ENCODE results near the gene ENOSF1.

Gene ENOSF1

DNA sequence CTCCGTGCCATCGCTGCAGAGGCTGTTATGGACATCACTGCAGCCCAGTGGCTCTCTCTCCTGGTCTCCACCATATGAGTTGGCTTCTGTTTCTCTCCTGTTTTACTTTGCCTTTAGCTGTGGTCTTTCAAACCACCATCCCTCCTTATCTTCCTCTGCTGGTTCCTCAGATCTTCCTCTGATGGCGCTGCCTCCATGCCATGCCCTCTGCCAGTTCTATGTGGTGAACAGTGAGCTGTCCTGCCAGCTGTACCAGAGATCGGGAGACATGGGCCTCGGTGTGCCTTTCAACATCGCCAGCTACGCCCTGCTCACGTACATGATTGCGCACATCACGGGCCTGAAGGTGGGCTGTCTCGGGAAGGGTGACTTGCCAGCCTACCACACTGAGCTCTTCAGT is 41.9 kb downstream of the ENOSF1 start:
- Mint-ChIP-seq H3K4me3 (no peak overlapping the region), H3K9me3 (ENCODE audit: low read depth) (peaks cover 4% of the 10 kb centered on the region), H3K4me1 (ENCODE audit: low read depth) (no peaks in the 10 kb centered on the region), H3K27ac (no peak overlapping the region), H3K27me3 (no peaks in the 10 kb centered on the region), H3K36me3 (peaks cover 24% of the 10 kb centered on the region)

DNA sequence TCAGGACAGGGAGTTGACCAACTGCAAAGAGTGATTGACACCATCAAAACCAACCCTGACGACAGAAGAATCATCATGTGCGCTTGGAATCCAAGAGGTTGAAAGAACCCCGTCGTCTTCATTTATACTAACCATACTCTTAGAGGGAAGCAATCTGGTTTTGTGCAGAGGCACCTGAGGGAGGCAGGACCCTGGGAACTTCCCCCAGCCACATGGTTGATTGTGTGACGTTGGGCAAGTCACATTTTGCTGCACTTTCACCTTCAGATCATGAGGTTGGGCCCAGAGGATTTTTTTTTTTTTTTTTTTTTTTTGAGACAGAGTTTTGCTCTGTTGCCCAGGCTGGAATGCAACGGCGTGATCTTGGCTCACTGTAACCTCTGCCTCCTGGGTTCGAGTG is 43.4 kb downstream of the ENOSF1 start:
- H3K27me3 Mint-ChIP-seq, result no peaks in the 10 kb centered on the region
- H3K9me3 Mint-ChIP-seq (ENCODE audit: low read depth), result peaks cover 4% of the 10 kb centered on the region
- H3K36me3 Mint-ChIP-seq, result peaks cover 24% of the 10 kb centered on the region
- H3K4me3 Mint-ChIP-seq, result no peak overlapping the region
- H3K4me1 Mint-ChIP-seq (ENCODE audit: low read depth), result no peaks in the 10 kb centered on the region
- no peak overlapping the region for H3K27ac Mint-ChIP-seq

DNA sequence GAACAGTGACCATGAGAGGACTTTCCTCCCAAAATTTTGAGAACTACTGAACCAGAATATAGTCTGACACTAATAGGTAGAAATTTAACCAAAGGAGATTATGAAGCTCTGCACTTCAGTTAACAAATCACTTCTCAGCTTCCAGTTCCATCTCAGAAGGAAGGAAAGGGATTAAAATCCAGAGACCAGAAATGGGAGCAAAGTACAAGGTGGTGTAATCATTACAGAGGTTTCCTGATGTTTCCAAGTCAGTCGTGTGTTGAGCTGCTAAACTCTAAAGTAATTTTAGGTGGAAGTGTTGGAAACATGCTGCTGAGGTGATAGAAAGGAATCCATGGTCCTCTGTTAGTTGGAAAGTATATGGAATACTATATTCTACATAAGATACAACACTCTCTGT is 44.2 kb downstream of the ENOSF1 start:
- H3K27me3 Mint-ChIP-seq, result no peaks in the 10 kb centered on the region
- peaks cover 24% of the 10 kb centered on the region for H3K36me3 Mint-ChIP-seq
- no peaks in the 10 kb centered on the region for H3K4me1 Mint-ChIP-seq (ENCODE audit: low read depth)
- peaks cover 4% of the 10 kb centered on the region for H3K9me3 Mint-ChIP-seq (ENCODE audit: low read depth)
- H3K4me3 Mint-ChIP-seq, result no peak overlapping the region
- H3K27ac Mint-ChIP-seq, result no peak overlapping the region

DNA sequence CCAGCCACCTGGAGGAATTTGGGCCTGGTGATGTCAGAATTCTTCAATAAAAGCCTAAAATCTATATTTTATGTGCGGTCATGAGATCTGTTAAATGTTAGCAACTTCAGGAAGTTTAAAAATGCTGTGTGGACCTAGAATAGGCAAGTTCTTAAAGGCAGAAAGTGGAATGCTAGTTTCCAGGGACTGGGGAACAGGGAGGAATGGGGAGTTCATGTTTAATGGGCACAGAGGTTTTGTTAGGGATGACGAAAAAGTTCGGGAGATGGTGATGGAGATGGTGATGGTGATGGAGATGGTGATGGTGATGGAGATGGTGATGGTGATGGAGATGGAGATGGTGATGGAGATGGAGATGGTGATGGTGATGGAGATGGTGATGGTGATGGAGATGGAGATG is 45.8 kb downstream of the ENOSF1 start:
- Mint-ChIP-seq H3K4me1 (ENCODE audit: low read depth) (no peaks in the 10 kb centered on the region), H3K36me3 (peaks cover 22% of the 10 kb centered on the region), H3K4me3 (no peak overlapping the region), H3K9me3 (ENCODE audit: low read depth) (peaks cover 4% of the 10 kb centered on the region), H3K27me3 (no peaks in the 10 kb centered on the region), H3K27ac (no peak overlapping the region)

DNA sequence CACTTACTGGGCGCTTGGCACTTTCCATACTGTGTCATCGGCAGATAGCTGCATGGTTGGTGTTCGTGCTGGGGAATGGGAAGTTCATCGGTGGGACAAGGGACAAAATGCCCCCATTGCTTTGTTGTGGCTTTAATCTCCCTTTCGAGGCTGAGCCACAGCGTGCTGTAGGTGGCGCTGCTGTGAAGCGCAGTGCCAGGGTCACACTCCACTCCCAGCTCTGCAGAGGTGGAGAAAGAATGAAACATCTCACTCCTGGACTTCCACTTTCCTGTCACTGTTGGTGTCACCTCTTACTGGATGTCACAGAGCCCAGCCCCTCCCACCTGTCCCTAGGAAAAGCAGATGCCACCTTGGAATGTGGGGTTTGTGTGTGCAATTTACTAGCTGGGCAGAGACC is 46.3 kb downstream of the ENOSF1 start:
- Mint-ChIP-seq H3K9me3 (ENCODE audit: low read depth) (peaks cover 4% of the 10 kb centered on the region), H3K27me3 (no peaks in the 10 kb centered on the region), H3K27ac (no peak overlapping the region), H3K4me3 (no peak overlapping the region), H3K36me3 (peaks cover 18% of the 10 kb centered on the region), H3K4me1 (ENCODE audit: low read depth) (no peaks in the 10 kb centered on the region)

DNA sequence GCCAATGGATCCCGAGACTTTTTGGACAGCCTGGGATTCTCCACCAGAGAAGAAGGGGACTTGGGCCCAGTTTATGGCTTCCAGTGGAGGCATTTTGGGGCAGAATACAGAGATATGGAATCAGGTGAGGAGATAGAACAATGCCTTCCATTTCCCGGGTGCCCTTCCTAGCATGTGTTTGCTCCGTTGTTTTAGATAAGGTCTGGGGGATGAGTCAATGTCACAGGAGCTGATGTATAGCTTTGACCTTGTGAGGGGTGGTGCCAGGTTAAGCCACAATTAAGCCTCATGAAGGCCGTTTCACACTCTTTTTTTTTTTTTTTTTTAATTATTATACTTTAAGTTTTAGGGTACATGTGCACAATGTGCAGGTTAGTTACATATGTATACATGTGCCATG is 50.2 kb downstream of the ENOSF1 start:
- Mint-ChIP-seq H3K4me3 (no peak overlapping the region), H3K36me3 (peaks cover 8% of the 10 kb centered on the region), H3K27me3 (peaks cover 13% of the 10 kb centered on the region), H3K9me3 (ENCODE audit: low read depth) (no peaks in the 10 kb centered on the region), H3K27ac (no peak overlapping the region), H3K4me1 (ENCODE audit: low read depth) (peaks cover 8% of the 10 kb centered on the region)

DNA sequence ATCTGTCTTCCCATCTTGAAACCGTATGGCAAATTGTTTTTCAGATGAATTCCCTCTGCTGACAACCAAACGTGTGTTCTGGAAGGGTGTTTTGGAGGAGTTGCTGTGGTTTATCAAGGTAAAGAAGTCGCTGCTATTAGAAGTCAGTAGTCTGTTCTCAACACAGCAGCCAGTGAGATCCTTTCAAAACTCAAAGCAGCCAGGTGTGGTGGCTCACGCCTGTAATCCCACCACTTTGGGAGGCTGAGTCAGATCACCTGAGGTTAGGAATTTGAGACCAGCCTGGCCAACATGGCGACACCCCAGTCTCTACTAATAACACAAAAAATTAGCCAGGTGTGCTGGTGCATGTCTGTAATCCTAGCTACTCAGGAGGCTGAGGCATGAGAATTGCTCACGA is 52.8 kb downstream of the ENOSF1 start:
- H3K4me1 Mint-ChIP-seq (ENCODE audit: low read depth), result peaks cover 11% of the 10 kb centered on the region
- H3K9me3 Mint-ChIP-seq (ENCODE audit: low read depth), result no peaks in the 10 kb centered on the region
- peaks cover 8% of the 10 kb centered on the region for H3K36me3 Mint-ChIP-seq
- H3K27me3 Mint-ChIP-seq, result peaks cover 21% of the 10 kb centered on the region
- peak overlapping the region; percentile 91 for H3K4me3 Mint-ChIP-seq
- H3K27ac Mint-ChIP-seq, result no peak overlapping the region

DNA sequence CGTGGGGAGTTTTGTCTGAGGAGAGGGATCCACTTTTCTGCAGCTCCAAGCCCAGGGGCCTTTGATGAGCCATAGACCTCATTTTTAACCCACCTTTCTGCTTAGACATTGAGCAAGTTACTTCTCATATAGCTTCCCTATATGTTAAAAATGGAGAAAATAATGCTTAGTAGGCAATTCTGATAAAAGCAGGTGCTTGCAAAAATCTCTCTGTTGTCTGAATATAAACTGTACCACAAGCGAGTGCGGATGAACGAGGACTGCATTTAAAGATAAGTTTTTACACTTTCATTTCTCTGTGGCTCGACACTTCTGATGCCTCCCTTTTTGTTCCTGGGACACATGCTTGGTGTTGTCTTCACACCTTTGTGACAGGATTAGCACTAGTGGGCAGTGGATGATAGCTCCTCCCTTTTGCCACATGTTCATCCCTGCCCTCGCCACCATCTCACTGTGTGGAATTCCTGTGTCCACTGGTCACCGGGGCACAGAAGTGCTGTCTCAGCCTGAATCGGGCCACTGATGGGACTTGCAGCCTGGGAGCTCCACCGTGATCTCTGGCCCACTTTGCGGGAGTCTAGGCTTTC is 53.4 kb downstream of the ENOSF1 start:
- Mint-ChIP-seq H3K4me1 (ENCODE audit: low read depth) (peaks cover 11% of the 10 kb centered on the region), H3K27ac (peak overlapping the region; percentile 28), H3K27me3 (peaks cover 22% of the 10 kb centered on the region), H3K36me3 (peaks cover 8% of the 10 kb centered on the region), H3K4me3 (peak overlapping the region; percentile 91), H3K9me3 (ENCODE audit: low read depth) (no peaks in the 10 kb centered on the region)

DNA sequence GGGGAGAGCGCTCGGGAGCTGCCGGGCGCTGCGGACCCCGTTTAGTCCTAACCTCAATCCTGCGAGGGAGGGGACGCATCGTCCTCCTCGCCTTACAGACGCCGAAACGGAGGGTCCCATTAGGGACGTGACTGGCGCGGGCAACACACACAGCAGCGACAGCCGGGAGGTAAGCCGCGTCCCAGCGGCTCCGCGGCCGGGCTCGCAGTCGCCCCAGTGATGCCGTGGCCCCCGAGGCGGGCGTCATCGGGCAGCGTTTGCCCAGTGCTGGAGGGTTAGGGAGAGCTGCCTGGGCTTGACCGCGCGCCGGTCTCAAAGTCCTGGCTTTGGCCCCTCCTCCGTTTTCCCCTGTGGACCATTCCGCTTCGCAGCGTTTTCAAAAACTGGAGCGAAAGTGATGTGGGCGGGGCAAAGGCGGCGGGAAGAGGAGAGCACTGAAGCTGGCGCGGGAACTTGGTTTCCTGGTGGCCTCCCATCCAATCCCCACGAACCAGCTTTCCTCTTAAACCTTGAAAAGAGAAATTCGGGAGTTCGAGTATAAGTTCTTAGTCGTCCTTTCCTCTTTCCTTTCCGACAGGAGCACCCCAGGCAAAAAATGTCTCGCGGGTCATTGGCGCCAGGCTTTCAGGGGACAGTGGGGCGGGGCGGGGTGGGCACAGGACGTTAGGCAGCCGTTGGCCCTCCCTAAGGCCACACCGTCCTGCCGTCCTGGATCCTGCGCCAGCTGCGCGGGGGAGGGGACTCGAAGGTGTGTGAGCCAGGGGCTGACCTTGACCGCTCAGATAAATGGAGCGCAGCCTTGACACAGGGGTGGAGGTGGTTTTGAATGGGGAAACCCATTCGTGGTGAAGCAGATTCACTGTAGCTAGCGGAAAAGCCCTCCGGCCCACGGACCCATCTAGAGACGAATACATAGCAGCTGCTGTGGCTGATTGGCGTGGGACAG is 54.2 kb downstream of the ENOSF1 start:
- H3K9me3 Mint-ChIP-seq (ENCODE audit: low read depth), result no peaks in the 10 kb centered on the region
- H3K36me3 Mint-ChIP-seq, result peaks cover 8% of the 10 kb centered on the region
- H3K4me1 Mint-ChIP-seq (ENCODE audit: low read depth), result peaks cover 11% of the 10 kb centered on the region
- H3K4me3 Mint-ChIP-seq, result peak overlapping the region; percentile 91
- peaks cover 27% of the 10 kb centered on the region for H3K27me3 Mint-ChIP-seq
- H3K27ac Mint-ChIP-seq, result no peak overlapping the region

DNA sequence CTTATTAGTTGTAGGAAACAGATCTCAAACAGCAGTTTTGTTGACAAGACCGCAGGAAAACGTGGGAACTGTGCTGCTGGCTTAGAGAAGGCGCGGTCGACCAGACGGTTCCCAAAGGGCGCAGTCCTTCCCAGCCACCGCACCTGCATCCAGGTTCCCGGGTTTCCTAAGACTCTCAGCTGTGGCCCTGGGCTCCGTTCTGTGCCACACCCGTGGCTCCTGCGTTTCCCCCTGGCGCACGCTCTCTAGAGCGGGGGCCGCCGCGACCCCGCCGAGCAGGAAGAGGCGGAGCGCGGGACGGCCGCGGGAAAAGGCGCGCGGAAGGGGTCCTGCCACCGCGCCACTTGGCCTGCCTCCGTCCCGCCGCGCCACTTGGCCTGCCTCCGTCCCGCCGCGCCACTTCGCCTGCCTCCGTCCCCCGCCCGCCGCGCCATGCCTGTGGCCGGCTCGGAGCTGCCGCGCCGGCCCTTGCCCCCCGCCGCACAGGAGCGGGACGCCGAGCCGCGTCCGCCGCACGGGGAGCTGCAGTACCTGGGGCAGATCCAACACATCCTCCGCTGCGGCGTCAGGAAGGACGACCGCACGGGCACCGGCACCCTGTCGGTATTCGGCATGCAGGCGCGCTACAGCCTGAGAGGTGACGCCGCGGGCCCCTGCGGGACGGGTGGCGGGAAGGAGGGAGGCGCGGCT is 55.0 kb downstream of the ENOSF1 start, which contains the start of gene TYMS:
Gene TYMS (plus strand): TSS at position 343 of the 690 bp plus-strand sequence. CDS start 90 bp downstream, at position 433.
- Mint-ChIP-seq H3K36me3 (peaks cover 8% of the 10 kb centered on the region), H3K4me1 (ENCODE audit: low read depth) (peaks cover 11% of the 10 kb centered on the region), H3K27ac (no peak within 1 kb of the TSS), H3K27me3 (peaks cover 27% of the 10 kb centered on the region), H3K4me3 (peak within 1 kb of the TSS; percentile 91), H3K9me3 (ENCODE audit: low read depth) (no peaks in the 10 kb centered on the region)

DNA sequence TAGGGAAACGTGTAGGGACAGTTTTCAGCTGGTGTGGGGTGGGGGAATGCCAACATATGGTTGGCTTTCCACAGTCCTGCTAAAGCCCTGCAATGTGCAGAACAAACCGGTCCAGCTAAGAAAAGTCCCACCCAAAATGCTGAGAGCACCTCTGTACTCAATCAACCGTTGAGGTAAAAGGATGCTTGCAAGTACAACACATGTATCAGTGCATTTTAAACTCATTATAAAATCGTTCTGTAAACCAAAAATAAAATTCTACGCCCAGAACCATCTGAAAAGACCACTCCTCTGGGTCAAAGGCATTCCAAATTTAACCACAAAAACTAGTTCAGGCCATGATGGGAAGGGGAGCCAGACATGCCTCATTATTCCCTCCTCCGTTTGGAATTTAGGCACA is 57.0 kb downstream of the ENOSF1 start:
- no peak overlapping the region for H3K27ac Mint-ChIP-seq

DNA sequence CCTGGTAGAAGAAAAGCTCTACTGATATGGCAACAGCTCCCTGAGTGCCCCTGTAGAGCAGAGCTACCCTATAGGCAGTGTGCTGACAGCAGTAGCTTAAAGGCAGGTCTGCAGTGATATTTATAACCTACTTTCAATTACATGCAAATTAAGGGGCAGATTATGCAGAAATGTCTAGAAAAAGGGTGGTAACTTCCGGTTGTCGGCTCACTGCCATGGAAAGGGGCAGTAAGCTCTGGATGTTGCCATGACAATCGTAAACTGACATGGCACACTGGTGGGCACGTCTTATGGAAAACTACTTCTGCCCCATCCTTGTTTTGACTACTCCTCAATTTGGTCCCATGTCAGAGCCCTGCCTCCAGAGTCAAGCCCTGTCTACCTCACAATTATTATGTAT is 57.8 kb downstream of the ENOSF1 start:
- Mint-ChIP-seq H3K36me3 (peaks cover 3% of the 10 kb centered on the region), H3K4me3 (no peak overlapping the region), H3K27ac (no peak overlapping the region), H3K9me3 (ENCODE audit: low read depth) (no peaks in the 10 kb centered on the region), H3K4me1 (ENCODE audit: low read depth) (peaks cover 16% of the 10 kb centered on the region), H3K27me3 (peaks cover 22% of the 10 kb centered on the region)

More for the DNA sequence above, 57.0 kb downstream of the ENOSF1 start:
- H3K4me3 Mint-ChIP-seq, result peak overlapping the region; percentile 14
- peaks cover 13% of the 10 kb centered on the region for H3K4me1 Mint-ChIP-seq (ENCODE audit: low read depth)
- peaks cover 28% of the 10 kb centered on the region for H3K27me3 Mint-ChIP-seq
- H3K36me3 Mint-ChIP-seq, result peaks cover 6% of the 10 kb centered on the region
- H3K9me3 Mint-ChIP-seq (ENCODE audit: low read depth), result no peaks in the 10 kb centered on the region

DNA sequence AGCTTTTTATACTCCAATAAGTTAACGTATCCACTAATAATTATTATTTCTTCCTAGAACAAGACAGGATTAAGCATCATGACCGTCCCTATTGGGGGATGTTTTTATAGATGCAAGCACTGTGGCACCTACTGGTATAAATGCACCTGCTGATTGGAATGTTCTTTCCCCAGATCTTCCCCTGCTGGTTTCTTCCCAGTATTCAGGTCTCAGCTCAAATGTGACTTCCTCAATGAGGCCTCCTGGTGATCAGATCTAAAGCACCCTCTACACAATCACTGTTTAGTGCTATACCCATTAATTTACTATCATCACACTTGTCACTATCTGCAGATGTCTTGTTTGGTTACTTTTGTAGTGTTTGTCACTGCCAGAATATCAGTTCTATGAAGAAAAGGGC is 58.9 kb downstream of the ENOSF1 start:
- Mint-ChIP-seq H3K4me3 (no peak overlapping the region), H3K36me3 (no peaks in the 10 kb centered on the region), H3K4me1 (ENCODE audit: low read depth) (peaks cover 11% of the 10 kb centered on the region), H3K9me3 (ENCODE audit: low read depth) (no peaks in the 10 kb centered on the region), H3K27me3 (peaks cover 15% of the 10 kb centered on the region), H3K27ac (no peak overlapping the region)

DNA sequence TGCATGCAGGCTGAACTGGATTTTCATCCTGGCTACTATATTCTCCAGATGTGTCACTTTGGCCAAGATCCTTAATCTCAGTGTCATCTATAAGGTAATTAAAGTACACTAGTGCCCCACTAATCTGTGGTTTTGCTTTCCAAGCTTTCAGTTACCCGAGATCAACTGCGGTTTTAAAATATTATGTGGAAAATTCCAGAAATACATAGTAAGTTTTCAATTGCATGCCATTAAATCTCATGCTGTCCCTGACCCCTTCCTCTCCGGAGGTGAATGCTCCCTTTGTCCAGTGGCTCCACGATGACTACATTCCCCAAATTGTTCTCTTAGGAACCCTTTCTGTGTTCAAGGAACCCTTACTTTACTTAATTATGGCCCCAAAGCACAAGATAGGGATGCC is 60.3 kb downstream of the ENOSF1 start:
- H3K9me3 Mint-ChIP-seq (ENCODE audit: low read depth), result no peaks in the 10 kb centered on the region
- no peak overlapping the region for H3K4me3 Mint-ChIP-seq
- peaks cover 15% of the 10 kb centered on the region for H3K27me3 Mint-ChIP-seq
- H3K4me1 Mint-ChIP-seq (ENCODE audit: low read depth), result peaks cover 8% of the 10 kb centered on the region
- H3K27ac Mint-ChIP-seq, result no peak overlapping the region
- H3K36me3 Mint-ChIP-seq, result no peaks in the 10 kb centered on the region

DNA sequence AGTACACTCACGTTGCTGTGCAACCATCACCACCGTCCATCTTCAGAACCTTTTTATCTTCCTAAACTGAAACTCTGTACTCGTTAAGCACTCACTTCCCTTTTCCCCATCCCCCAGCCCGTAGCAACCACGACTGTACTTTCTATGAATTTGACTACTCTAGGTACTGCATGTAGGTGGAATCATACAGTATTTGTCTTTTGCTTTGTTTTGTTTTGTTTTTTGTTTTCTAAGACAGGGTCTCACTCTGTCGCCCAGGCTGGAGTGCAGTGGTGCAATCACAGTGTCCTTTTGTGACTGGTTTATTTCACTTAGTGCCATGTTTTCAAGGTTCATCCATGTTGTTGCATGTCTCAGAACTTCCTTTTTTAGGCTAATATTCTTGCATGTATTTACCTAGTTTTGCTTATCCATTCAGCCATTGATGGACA is 62.0 kb downstream of the ENOSF1 start:
- Mint-ChIP-seq H3K4me1 (ENCODE audit: low read depth) (peaks cover 5% of the 10 kb centered on the region), H3K9me3 (ENCODE audit: low read depth) (no peaks in the 10 kb centered on the region), H3K27me3 (peaks cover 10% of the 10 kb centered on the region), H3K4me3 (no peak overlapping the region), H3K36me3 (no peaks in the 10 kb centered on the region), H3K27ac (no peak overlapping the region)

All from activated naive CD8-positive, alpha-beta T cell (primary cell).